Activated B cell treated with CpG ODN at 0.5 μM for 24 hours (primary cell): ENCODE results near the gene DCP1B. TPM values are rescaled to one million over a fixed set of nuclear protein-coding genes. Genes with fewer than 3 reads are reported as not detected.

Experiments
- ATAC-seq: fragments of 200-7000 bp; cut with Tn5 transposase; one replicate; pipeline ENCODE4 v1.10.0; 2021; ENCODE audit warnings: low read depth, mild to moderate bottlenecking, moderate library complexity
- CTCF ChIA-PET: fragments of 350-600 bp; sonication (Branson Sonifier 250); formaldehyde crosslinking; loops from one replicate; lab custom pipeline; 2021; ENCODE audit warnings: antibody characterized with exemption; lab: Charles Lee
- POLR2A ChIA-PET: fragments of 350-600 bp; sonication (Branson Sonifier 250); formaldehyde crosslinking; loops from one replicate; lab custom pipeline; 2021; ENCODE audit warnings: antibody characterized with exemption; lab: Charles Lee
- DNase-seq: peaks from one replicate; pipeline ENCODE4 v3.0.0; 2022
- H3K27ac Mint-ChIP-seq: one replicate; pipeline ENCODE4 v1.8.0; 2020; ENCODE audit warnings: mixed read lengths
- H3K27me3 Mint-ChIP-seq: one replicate; pipeline ENCODE4 v1.8.0; 2021; ENCODE audit warnings: mixed read lengths
- H3K36me3 Mint-ChIP-seq: one replicate; pipeline ENCODE4 v1.8.0; 2021; ENCODE audit warnings: low read depth, mixed read lengths
- H3K4me1 Mint-ChIP-seq: one replicate; pipeline ENCODE4 v1.8.0; 2021; ENCODE audit warnings: mixed read lengths
- H3K4me3 Mint-ChIP-seq: one replicate; pipeline ENCODE4 v1.8.0; 2020; ENCODE audit warnings: mild to moderate bottlenecking, mixed read lengths
- H3K9me3 Mint-ChIP-seq: one replicate; pipeline ENCODE4 v1.8.0; 2020; ENCODE audit warnings: mixed read lengths
- intact Hi-C: fragments of 100-400 bp; cut with micrococcal nuclease; formaldehyde crosslinking; loops from one replicate; pipeline ENCODE4 v1.15.1; 2024
- total RNA-seq: library from RNA; stranded (reverse); gene quantifications from 2 replicates; pipeline ENCODE4 v1.2.3, GENCODE V29; 2022
- TF ChIP-seq, protein P1 (sequence below): fragments of 200-600 bp; IDR thresholded peaks from one replicate; pipeline ENCODE4 v1.8.0; 2022; ENCODE audit warnings: antibody characterized with exemption, mild to moderate bottlenecking

Gene DCP1B
- total RNA-seq, 1 donor from 2014 or later, result 14.7 TPM

- Mint-ChIP-seq H3K36me3 (no peaks in the 10 kb centered on the region), H3K4me1 (peaks cover 6% of the 10 kb centered on the region), H3K27ac (no peak overlapping the region), H3K4me3 (peak overlapping the region; percentile 79), H3K9me3 (peaks cover 34% of the 10 kb centered on the region), H3K27me3 (peaks cover 12% of the 10 kb centered on the region)
- DNase-seq (no peak), ATAC-seq (peak; percentile 73)
- intact Hi-C loops, result no loop called here
- CTCF ChIA-PET, result no interaction called here
- TF ChIP-seq, protein P1, sequence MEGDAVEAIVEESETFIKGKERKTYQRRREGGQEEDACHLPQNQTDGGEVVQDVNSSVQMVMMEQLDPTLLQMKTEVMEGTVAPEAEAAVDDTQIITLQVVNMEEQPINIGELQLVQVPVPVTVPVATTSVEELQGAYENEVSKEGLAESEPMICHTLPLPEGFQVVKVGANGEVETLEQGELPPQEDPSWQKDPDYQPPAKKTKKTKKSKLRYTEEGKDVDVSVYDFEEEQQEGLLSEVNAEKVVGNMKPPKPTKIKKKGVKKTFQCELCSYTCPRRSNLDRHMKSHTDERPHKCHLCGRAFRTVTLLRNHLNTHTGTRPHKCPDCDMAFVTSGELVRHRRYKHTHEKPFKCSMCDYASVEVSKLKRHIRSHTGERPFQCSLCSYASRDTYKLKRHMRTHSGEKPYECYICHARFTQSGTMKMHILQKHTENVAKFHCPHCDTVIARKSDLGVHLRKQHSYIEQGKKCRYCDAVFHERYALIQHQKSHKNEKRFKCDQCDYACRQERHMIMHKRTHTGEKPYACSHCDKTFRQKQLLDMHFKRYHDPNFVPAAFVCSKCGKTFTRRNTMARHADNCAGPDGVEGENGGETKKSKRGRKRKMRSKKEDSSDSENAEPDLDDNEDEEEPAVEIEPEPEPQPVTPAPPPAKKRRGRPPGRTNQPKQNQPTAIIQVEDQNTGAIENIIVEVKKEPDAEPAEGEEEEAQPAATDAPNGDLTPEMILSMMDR, result no peak
- POLR2A ChIA-PET, result no interaction called here
These were observed 96.3 kb downstream of the DCP1B start for GRCh38 chr12:1907652-1908611.

DNA sequence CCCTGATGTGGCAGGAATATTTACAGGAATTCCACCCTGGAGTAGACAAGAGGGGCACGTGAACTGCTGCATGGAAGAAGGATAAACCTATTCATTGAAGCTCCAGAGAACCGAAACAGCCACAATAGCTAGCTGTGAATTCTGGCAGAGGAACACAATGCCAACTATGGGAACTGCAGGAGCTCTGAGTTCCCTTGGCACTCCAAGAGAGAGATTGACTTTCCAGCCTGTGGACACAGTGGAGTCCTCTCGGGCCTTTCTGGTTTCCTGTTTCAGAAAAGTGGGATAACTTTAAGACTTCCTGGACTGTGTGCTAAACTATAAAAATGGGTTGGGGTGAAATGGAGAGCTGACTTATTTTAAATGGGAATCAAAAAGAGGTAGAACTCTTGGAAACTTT lies 97.7 kb downstream of the DCP1B start:
- POLR2A ChIA-PET, result interaction anchor here (0.6 kb wide), 1 partner anchor 1035 kb away, joined by 5 read pairs; no protein-coding TSS in a partner anchor
- peaks cover 3% of the 10 kb centered on the region for H3K36me3 Mint-ChIP-seq
- no peak overlapping the region for H3K27ac Mint-ChIP-seq
- CTCF ChIA-PET, result no interaction called here
- TF ChIP-seq, protein P1, result no peak
- peaks cover 40% of the 10 kb centered on the region for H3K9me3 Mint-ChIP-seq
- peaks cover 6% of the 10 kb centered on the region for H3K4me1 Mint-ChIP-seq
- ATAC-seq (no peak), DNase-seq (no peak)
- no peak overlapping the region for H3K4me3 Mint-ChIP-seq
- H3K27me3 Mint-ChIP-seq, result peaks cover 12% of the 10 kb centered on the region
- intact Hi-C loops, result no loop called here

GRCh38 chr12:1904875-1905274 lies 99.4 kb downstream of the DCP1B start:
- ChIA-PET CTCF (no interaction called here), POLR2A (no interaction called here)
- Mint-ChIP-seq H3K9me3 (peaks cover 40% of the 10 kb centered on the region), H3K4me1 (peaks cover 6% of the 10 kb centered on the region), H3K4me3 (no peak overlapping the region), H3K36me3 (peaks cover 3% of the 10 kb centered on the region), H3K27me3 (peaks cover 12% of the 10 kb centered on the region), H3K27ac (no peak overlapping the region)
- TF ChIP-seq, protein P1, result no peak
- ATAC-seq, result no peak
- intact Hi-C loops, result no loop called here
- DNase-seq, result no peak

- no peaks in the 10 kb centered on the region for H3K4me1 Mint-ChIP-seq
- no peak overlapping the region for H3K27ac Mint-ChIP-seq
- ATAC-seq (no peak), DNase-seq (no peak)
- intact Hi-C loops, result no loop called here
- TF ChIP-seq, protein P1, result no peak
- POLR2A ChIA-PET, result no interaction called here
- H3K9me3 Mint-ChIP-seq, result peaks cover 6% of the 10 kb centered on the region
- H3K27me3 Mint-ChIP-seq, result peaks cover 6% of the 10 kb centered on the region
- CTCF ChIA-PET, result no interaction called here
- no peak overlapping the region for H3K4me3 Mint-ChIP-seq
- H3K36me3 Mint-ChIP-seq, result no peaks in the 10 kb centered on the region
These were observed 107.3 kb downstream of the DCP1B start for GRCh38 chr12:1896964-1897363.

Other genes starting within 250 kb of the DCP1B start
- gene LRTM2, start 183.9 kb downstream of the DCP1B start, total RNA-seq, result not detected in 2 replicates
- 2.1 and 2.8 TPM in 2 replicates for gene CACNA2D4, start 85.8 kb downstream of the DCP1B start, total RNA-seq
- 0.02 TPM in 2 replicates for gene CACNA1C, start 48.5 kb upstream of the DCP1B start, total RNA-seq